GM18858 (cell line): ENCODE measurements around the gene KLF8.

Experiments
- ATAC-seq: cut with Tn5 transposase; IDR thresholded peaks from one replicate; pipeline ENCODE4 v1.9.1; 2021; ENCODE audit not compliant: unreplicated experiment

KLF8 gene

GRCh38 chrX:56309881-56310280 is 77.7 kb downstream of the KLF8 start:
- ATAC-seq, result no peak

GRCh38 chrX:56310581-56310980 is 78.4 kb downstream of the KLF8 start:
- ATAC-seq, result no peak

DNA sequence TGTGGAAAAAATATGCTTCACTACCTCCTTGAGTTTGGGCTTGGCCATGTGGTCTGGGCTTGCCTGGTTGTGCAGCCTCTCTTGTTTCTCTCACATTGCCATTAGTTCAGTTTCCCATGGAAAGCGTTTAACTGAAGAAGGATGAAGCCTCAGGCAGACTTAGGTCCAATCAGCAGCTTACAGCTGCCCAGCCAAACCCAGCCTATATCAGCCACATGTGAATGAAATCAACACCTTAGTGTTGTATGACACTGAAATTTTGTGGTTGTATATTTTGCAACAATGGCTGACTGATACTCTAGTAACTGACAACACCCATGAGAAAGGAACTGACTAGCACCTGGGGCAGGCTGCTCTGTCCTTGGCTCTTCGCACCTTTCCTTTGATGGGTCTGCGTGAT is 81.2 kb downstream of the KLF8 start:
- ATAC-seq, result no peak

DNA sequence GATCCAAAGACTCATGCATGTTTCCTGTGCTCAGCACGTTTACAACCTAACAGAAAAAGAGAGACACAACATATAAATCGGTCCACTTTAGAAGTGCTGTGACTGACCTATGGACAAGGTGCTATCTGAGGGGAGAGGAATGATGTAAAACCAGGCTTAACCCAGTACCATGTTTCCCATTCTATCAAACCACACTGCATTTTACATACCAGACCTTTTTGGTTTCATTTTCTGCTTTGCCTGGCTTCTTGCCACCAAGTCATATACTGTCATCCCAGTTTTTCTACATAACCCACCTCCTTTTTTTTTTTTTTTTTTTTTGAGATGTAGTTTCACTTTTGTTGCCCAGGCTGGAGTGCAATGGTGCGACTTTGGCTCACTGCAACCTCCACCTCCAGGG is 82.2 kb downstream of the KLF8 start:
- no peak for ATAC-seq

DNA sequence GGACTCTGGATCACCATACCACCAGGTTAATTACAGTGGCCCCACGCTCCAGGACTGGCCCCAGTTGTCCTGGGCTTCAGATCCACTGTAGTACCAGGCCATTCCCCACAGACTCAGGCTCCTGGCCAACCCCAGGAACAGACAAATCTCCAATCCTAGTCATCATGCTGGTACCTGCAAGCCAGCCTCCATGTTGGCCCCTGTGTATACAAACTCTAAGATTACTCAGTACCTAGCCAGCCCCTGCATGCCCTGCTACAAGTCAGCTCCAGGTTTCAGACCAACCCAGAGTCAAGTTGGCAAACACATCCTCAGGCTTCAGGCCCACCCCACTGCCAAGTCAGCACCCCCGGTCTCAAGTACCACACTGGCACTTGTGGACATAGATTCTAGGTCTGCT is 85.9 kb downstream of the KLF8 start:
- no peak for ATAC-seq

- ATAC-seq, result no peak
Measured at GRCh38 chrX:56319165-56319564, 87.0 kb downstream of the KLF8 start.
